SU-DHL-6 (cell line): ENCODE results near the gene VAMP5.

Source experiments
- H2AFZ ChIP-seq: fragments of 200-600 bp; sonication (generic); 2 replicates; pipeline ENCODE4 v1.6.1; 2014; ENCODE audit warnings: low read depth, mild to moderate bottlenecking, moderate library complexity, mixed read lengths, antibody characterized with exemption, low read length; ENCODE audit not compliant: severe bottlenecking
- H3F3A ChIP-seq: fragments of 200-600 bp; shearing (Covaris generic); 2 replicates; pipeline ENCODE4 v1.6.0; 2016; ENCODE audit warnings: antibody characterized with exemption, mild to moderate bottlenecking; ENCODE audit not compliant: insufficient read depth
- H3K27ac ChIP-seq: fragments of 200-600 bp; sonication (generic); 2 replicates; pipeline ENCODE4 v1.5.1; 2016; ENCODE audit warnings: low read depth, mild to moderate bottlenecking, low read length, moderate library complexity, mixed read lengths
- H3K27me3 ChIP-seq: fragments of 200-600 bp; sonication (generic), shearing (Covaris generic); 2 replicates; pipeline ENCODE4 v1.6.0; 2014; ENCODE audit warnings: mild to moderate bottlenecking, low read length
- H3K36me3 ChIP-seq: fragments of 200-600 bp; sonication (generic); 2 replicates; pipeline ENCODE4 v1.6.1; 2014; ENCODE audit warnings: mild to moderate bottlenecking, low read length, mixed read lengths
- H3K4me2 ChIP-seq: fragments of 300-600, 200-600 bp; shearing (Covaris generic), sonication (generic); 2 replicates; pipeline ENCODE4 v1.6.0; 2014; ENCODE audit warnings: low read length, low read depth, mild to moderate bottlenecking; ENCODE audit not compliant: poor library complexity, severe bottlenecking
- H3K4me3 ChIP-seq: fragments of 200-600 bp; sonication (generic); 2 replicates; pipeline ENCODE4 v1.5.1; 2014; ENCODE audit warnings: antibody characterized with exemption, low read length, mild to moderate bottlenecking, mixed read lengths; ENCODE audit not compliant: insufficient read depth, poor library complexity, severe bottlenecking
- H3K79me2 ChIP-seq: fragments of 200-600 bp; sonication (generic); 2 replicates; pipeline ENCODE4 v1.6.1; 2014; ENCODE audit warnings: mild to moderate bottlenecking, low read length, moderate library complexity; ENCODE audit not compliant: insufficient read depth
- H3K9ac ChIP-seq: fragments of 200-600 bp; sonication (generic); 2 replicates; pipeline ENCODE4 v1.7.0; 2014; ENCODE audit warnings: mild to moderate bottlenecking, low read length
- H3K9me2 ChIP-seq: fragments of 200-600 bp; sonication (generic); replicated peaks from 2 replicates; pipeline ENCODE4 v1.6.1; 2014; ENCODE audit warnings: low read length; ENCODE audit not compliant: insufficient read depth
- H3K9me3 ChIP-seq: fragments of 200-600 bp; sonication (generic); 2 replicates; pipeline ENCODE4 v1.6.1; 2014; ENCODE audit warnings: low read length, mixed read lengths; ENCODE audit not compliant: insufficient read depth
- H4K20me1 ChIP-seq: fragments of 200-600 bp; sonication (generic); 2 replicates; pipeline ENCODE4 v1.6.1; 2014; ENCODE audit warnings: low read depth, mild to moderate bottlenecking, antibody characterized with exemption, low read length, moderate library complexity, mixed read lengths
- CTCF ChIP-seq: fragments of 200-600 bp; sonication (generic); IDR thresholded peaks from one replicate; pipeline ENCODE4 v1.5.1; 2017; ENCODE audit warnings: antibody characterized with exemption, mild to moderate bottlenecking, low read length, moderate library complexity; ENCODE audit not compliant: insufficient read depth, poor library complexity, severe bottlenecking
- EZH2phosphoT487 ChIP-seq: fragments of 200-600 bp; sonication (generic), shearing (Covaris generic); conservative IDR thresholded peaks from 2 replicates; pipeline ENCODE4 v1.6.1; 2018; ENCODE audit warnings: mild to moderate bottlenecking, antibody characterized with exemption, low read length, moderate library complexity, mixed read lengths

The VAMP5 gene

GRCh38 chr2:85588236-85588635 is 4.0 kb downstream of the VAMP5 start:
- Histone ChIP-seq H3F3A (no peaks in the 10 kb centered on the region), H2AFZ (no peak overlapping the region), H3K4me2 (no peak overlapping the region), H3K9ac (no peak overlapping the region), H3K27me3 (no peaks in the 10 kb centered on the region), H3K4me3 (no peak overlapping the region), H3K79me2 (no peaks in the 10 kb centered on the region), H3K27ac (no peak overlapping the region), H3K9me2 (no peaks in the 10 kb centered on the region), H3K36me3 (no peaks in the 10 kb centered on the region), H3K9me3 (no peaks in the 10 kb centered on the region), H4K20me1 (no peaks in the 10 kb centered on the region)
- TF ChIP-seq EZH2phosphoT487 (no peak), CTCF (no peak)

- H3F3A ChIP-seq = no peaks in the 10 kb centered on the region
- TF ChIP-seq EZH2phosphoT487 (no peak), CTCF (no peak)
- H2AFZ ChIP-seq = no peak overlapping the region
- no peak overlapping the region for H3K4me3 ChIP-seq
- H3K36me3 ChIP-seq = no peaks in the 10 kb centered on the region
- H3K9me3 ChIP-seq = no peaks in the 10 kb centered on the region
- H3K79me2 ChIP-seq = no peaks in the 10 kb centered on the region
- no peak overlapping the region for H3K9ac ChIP-seq
- H4K20me1 ChIP-seq = no peaks in the 10 kb centered on the region
- no peak overlapping the region for H3K4me2 ChIP-seq
- H3K9me2 ChIP-seq = no peaks in the 10 kb centered on the region
- H3K27ac ChIP-seq = no peak overlapping the region
- no peaks in the 10 kb centered on the region for H3K27me3 ChIP-seq
Measured at GRCh38 chr2:85588645-85589044, 4.4 kb downstream of the VAMP5 start.

GRCh38 chr2:85589181-85589580 is 5.0 kb downstream of the VAMP5 start:
- no peak for TF ChIP-seq CTCF
- TF ChIP-seq EZH2phosphoT487 = no peak
- no peaks in the 10 kb centered on the region for H3K9me2 ChIP-seq
- H4K20me1 ChIP-seq = no peaks in the 10 kb centered on the region
- H3F3A ChIP-seq = no peaks in the 10 kb centered on the region
- H3K4me3 ChIP-seq = no peak overlapping the region
- no peaks in the 10 kb centered on the region for H3K27me3 ChIP-seq
- H3K9ac ChIP-seq = no peak overlapping the region
- H3K79me2 ChIP-seq = no peaks in the 10 kb centered on the region
- H3K4me2 ChIP-seq = no peak overlapping the region
- no peaks in the 10 kb centered on the region for H3K36me3 ChIP-seq
- H2AFZ ChIP-seq = no peak overlapping the region
- no peaks in the 10 kb centered on the region for H3K9me3 ChIP-seq
- H3K27ac ChIP-seq = no peak overlapping the region
